SKM-1 (cell line): Measurements from ENCODE around the gene HEXD.
"Not testable (repeated sequence)": the region's sequence is repeated elsewhere in the genome, so short reads cannot be mapped to it uniquely, and the experiment has no call there.

Experiments used
- DNase-seq: peaks from one replicate; lab custom pipeline; 2025; ENCODE audit not compliant: unreplicated experiment; lab: John Stamatoyannopoulos, UW

The HEXD gene

GRCh38 chr17:82396601-82397435 is 21.3 kb upstream of the HEXD start:
- no peak for DNase-seq

- no peak for DNase-seq
Observed at GRCh38 chr17:82397449-82398335, 20.5 kb upstream of the HEXD start.

GRCh38 chr17:82399041-82399441 is 19.1 kb upstream of the HEXD start:
- no peak for DNase-seq

- DNase-seq: no peak
Observed at GRCh38 chr17:82399601-82400101, 18.5 kb upstream of the HEXD start.

DNA sequence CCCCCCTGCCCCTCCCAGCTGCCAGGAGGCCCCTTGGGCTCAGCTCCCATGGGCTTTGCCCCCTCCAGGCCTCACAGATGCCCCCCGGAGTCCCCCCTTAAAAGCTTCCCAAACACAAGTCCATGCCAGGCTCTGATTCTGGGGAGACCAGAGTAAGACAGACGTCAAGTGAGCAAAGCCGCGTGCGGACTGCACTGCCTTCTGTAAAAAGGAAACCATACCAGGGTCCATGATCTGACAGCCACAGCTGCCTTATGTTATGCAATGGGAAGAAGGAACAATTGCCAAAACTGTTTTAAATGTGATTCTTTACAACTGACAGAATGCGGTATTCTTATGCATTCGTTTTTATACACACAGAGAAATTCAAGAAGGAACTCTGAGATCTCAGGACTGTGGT is 17.9 kb upstream of the HEXD start:
- peak; percentile 34 for DNase-seq

DNA sequence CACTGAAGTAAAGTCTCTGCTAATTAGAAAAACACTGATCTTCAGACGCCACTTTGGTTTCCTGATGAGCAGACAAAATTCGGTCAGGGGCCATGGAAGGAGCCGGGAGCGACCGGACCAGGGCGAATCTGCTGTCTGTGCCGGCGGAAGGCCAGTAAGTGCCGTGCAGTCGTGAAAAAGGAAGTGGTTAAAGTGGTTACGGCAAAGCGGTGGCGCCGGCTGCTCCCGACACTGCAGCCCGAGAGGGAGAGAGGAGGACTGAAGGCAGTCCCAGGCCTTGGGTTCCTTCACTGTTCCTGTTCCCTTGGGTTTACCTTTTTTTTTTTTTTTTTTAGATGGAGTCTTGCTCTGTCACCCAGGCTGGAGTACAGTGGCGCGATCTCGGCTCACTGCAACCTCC is 17.3 kb upstream of the HEXD start:
- peak; percentile 91 for DNase-seq

DNA sequence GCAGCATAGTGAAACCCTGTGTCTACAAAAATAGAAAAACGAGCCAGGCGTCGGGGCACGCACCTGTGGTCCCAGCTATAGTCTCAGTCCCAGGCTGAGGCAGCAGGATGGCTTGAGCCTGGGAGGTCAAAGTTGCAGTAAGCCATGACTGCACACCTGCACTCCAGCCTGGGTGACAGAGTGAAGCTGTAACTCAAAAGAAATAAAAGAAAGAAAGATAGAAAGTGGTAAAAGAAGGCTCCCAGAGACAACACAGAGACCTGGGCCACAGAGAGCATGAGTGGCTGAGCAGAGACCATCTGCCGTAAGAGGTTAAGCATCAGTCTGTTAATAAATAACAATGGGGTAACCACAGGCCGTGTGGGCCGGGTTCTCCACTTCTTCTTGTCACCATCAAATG is 15.3 kb upstream of the HEXD start:
- DNase-seq: no peak

DNA sequence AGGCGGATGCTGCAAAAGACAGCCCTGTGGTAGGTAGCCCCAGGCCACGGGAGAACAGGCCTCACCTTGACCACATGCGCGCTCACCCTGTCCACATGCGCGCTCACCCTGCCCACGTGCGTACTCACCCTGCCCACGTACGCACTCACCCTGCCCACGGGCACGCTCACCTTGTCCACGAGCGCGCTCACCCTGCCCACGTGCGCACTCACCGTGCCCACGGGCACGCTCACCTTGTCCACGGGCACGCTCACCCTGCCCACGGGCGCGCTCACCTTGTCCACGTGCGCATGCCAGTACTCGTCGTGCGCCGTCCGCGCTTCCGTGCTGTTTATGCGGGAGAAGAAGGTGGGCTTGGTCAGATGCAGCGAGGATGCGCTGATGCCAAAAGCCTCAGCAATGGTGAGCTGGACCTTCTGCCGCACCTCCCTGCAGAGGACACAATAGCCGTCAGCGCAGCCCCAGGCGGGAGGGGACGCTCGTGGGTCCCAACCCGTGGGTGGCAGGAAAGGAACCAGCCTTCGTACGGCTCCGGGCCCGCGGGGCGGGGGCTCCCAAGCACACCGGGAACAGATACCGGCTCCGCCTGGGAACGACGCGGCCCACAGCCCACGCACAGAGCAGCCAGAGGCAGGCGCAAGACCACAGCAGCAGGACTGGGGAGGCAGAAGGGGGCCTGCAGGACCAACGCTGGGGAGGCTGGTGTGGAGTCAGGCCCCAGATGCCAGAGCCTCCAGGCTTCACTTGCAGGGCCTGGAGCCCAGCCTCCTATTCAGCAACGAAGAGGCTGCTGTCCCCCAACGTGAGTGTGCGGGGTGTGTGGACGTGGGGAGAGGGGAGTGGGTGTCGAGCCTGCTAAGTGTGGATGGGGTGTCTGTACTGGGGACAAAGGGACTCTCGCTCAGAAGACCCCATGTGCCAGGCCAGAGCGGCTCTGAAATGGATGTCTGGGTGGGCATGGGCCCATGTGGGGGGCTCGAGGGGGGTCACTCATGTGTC is 14.2 kb upstream of the HEXD start:
- DNase-seq: no peak

DNA sequence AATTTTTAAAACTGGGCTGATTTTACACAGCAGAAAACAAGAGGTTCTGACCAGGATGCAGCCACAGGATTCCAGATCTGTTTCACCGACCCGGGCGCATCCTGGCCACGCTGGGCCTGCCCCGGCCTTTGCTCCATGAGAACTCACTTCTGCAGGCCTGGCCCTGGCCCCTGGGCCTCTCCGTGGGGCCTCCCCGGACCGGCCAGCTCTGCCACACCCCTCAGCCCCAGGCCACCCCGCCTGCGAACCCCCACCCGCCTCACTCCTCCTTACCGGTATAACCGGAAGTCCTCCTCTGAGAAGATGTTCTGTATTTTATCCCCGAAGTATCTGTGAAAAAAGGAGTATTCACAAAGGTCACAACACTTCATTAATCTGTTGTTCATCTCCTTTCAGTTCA is 13.1 kb upstream of the HEXD start:
- DNase-seq: no peak

DNA sequence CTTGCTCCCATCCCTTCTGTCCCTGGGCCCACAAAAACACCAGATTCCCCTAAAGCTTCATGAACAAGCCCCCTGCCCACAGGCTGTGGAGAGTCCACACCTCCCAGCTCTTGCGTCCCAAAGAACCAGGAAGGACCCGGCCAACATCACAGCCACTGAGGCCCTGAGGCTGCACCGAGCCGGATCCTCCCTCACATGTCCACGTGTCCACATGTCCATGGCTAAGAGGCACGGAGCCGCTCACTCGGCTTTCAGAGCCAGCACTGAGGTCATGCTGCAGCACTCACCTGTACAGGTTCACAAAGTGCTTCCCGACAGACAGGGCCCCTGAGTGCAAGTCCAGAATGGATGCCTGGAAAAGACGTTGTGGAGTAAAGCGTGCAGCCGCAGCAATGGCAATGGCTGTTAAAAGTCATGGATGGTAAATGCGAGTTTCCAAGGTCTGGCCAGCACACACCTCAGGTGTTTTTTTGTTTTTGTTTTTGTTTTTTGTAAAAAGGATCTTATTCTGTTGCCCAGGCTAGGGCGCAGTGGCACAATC is 11.9 kb upstream of the HEXD start:
- no peak for DNase-seq

- no peak for DNase-seq
Observed at GRCh38 chr17:82407255-82407654, 10.9 kb upstream of the HEXD start.

GRCh38 chr17:82408288-82408937 is 9.7 kb upstream of the HEXD start:
- DNase-seq: no peak

DNA sequence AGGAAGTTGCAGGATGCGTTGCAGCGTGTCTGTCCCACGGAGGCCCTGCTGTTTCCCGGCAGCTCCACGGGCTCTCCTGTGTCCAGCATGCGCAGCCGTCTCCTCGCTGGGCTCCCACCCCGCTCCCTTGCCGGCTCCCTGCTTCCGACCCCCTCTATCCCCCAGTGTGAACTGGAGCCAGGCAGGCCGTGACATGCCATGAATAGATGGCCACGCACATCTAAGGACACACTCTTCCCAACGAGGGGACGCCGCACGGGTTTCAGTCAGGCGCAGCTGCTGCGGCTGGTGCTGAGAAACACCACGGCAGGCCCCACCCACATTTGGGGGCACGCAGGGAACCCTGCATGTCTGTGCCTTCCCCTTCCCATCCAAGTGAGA is 9.2 kb upstream of the HEXD start:
- no peak for DNase-seq

- DNase-seq: no peak
Observed at GRCh38 chr17:82410014-82410716, 8.0 kb upstream of the HEXD start.

DNA sequence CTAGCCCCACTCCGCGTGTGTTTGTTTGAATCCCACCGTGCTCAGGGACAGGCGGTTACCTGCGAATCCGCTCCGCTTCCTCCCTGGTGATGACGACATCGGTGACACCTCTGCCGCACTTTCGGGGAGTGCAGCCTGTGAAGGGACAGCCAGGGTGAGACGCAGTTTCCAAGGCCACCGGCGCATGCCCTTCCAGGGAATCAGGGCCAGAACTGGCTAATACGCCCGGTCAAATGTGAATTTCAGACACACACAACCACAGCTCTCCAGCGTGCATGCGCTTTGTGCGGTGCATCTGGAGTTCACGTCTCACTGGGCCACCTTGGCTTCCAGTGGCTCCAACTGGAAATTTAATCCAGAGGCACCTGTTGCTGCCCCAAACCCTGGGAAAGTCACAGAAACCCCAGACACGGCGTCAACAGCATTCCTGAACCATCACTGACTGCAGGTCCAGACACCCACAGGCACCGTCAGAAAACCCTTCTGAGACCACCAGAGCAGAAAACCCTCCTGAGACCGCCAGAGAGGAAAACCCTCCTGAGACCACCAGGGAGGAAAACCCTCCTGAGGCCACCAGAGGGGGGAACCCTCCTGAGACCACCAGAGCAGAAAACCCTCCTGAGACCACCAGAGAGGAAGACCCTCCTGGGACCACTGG is 6.6 kb upstream of the HEXD start:
- DNase-seq: no peak

GRCh38 chr17:82412081-82412480 is 6.1 kb upstream of the HEXD start:
- not testable (repeated sequence) for DNase-seq

DNA sequence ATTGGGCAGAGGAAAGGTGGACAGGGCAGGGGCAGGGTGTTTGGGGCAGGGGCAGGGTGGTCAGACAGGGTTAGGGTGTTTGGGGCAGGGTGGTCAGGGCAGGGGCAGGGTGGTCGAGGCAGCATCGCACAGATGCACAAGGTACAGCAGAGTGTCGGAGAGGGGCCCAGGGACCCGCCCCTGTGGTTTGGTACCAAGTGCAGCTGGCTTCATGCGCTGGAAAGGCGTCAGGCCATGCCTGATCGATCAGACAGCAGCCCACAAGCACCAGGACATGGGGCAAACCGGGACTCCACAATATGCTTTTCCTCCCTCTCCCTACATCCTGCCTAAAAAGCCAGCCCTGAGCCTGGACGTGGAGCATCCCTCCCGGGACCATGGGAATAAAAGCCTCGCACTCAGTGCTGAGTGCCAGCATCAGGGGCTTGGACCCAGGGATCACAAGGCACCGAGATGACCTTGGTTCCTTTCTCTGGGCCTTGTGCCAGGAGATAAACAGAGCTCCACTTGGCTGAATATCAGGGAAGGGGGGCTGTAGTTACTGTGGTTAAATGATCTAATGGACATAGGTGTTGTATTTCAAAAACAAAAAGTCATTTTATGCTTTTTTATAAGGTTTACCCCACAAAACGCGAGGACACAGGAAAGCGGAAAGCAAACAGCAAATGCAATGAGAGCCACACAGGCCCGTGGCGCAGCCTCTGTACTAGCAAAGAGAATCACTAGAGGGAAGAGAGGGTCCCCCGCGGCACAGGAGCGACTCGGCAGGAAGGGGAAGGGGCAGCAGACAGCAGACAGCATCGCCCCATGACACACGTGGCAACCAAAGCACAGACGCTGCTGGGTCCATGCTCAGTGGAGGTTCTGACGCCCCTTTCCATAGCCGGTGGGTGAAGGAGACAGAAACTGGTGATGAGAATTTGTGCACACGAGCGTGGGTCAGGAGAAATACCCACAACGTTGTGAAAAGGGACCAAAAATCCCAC is 5.3 kb upstream of the HEXD start:
- no peak for DNase-seq
